Stomach (tissue), 4 donors: Measurements from ENCODE around the gene COIL.

Experiments used
- CTCF ChIP-seq, 7 experiments: fragments of 450-650 bp in 4 of 7; fragments of 200-600 bp in 3 of 7; sonication (generic) in 3 of 7; IDR thresholded peaks; one replicate each; pipeline ENCODE4 v1.5.1; 2016 to 2019; ENCODE audit warnings: antibody characterized with exemption in 7 of 7, control low read depth in 2 of 7, mild to moderate bottlenecking in 1 of 7
- EP300 ChIP-seq: sonication (generic); formaldehyde crosslinking; IDR thresholded peaks from one replicate; pipeline ENCODE4 v1.6.1; 2017; ENCODE audit warnings: antibody characterized with exemption
- POLR2A ChIP-seq, 4 donors: fragments of 450-650 bp; IDR thresholded peaks; one replicate each; pipeline ENCODE4 v1.6.1; 2016; ENCODE audit warnings: antibody characterized with exemption in 4 of 4, control low read depth in 2 of 4, mild to moderate bottlenecking in 1 of 4, moderate library complexity in 1 of 4

- no peak for TF ChIP-seq CTCF (IDR thresholded peaks at IDR 0.05)
- TF ChIP-seq EP300, result no peak
- no peak for TF ChIP-seq POLR2A (IDR thresholded peaks at IDR 0.05)
Observed at GRCh38 chr17:56928586-56928985, 32.3 kb downstream of the COIL start.
